GM21526 (cell line): ENCODE data around the gene RBM45.
"Not testable (repeated sequence)": the region's sequence is repeated elsewhere in the genome, so short reads cannot be mapped to it uniquely, and the experiment has no call there.

Source experiments
- ATAC-seq: cut with Tn5 transposase; IDR thresholded peaks from one replicate; pipeline ENCODE4 v1.9.1; 2021; ENCODE audit warnings: moderate library complexity; ENCODE audit not compliant: unreplicated experiment, low FRiP score

RBM45 gene, protein sequence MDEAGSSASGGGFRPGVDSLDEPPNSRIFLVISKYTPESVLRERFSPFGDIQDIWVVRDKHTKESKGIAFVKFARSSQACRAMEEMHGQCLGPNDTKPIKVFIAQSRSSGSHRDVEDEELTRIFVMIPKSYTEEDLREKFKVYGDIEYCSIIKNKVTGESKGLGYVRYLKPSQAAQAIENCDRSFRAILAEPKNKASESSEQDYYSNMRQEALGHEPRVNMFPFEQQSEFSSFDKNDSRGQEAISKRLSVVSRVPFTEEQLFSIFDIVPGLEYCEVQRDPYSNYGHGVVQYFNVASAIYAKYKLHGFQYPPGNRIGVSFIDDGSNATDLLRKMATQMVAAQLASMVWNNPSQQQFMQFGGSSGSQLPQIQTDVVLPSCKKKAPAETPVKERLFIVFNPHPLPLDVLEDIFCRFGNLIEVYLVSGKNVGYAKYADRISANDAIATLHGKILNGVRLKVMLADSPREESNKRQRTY

DNA sequence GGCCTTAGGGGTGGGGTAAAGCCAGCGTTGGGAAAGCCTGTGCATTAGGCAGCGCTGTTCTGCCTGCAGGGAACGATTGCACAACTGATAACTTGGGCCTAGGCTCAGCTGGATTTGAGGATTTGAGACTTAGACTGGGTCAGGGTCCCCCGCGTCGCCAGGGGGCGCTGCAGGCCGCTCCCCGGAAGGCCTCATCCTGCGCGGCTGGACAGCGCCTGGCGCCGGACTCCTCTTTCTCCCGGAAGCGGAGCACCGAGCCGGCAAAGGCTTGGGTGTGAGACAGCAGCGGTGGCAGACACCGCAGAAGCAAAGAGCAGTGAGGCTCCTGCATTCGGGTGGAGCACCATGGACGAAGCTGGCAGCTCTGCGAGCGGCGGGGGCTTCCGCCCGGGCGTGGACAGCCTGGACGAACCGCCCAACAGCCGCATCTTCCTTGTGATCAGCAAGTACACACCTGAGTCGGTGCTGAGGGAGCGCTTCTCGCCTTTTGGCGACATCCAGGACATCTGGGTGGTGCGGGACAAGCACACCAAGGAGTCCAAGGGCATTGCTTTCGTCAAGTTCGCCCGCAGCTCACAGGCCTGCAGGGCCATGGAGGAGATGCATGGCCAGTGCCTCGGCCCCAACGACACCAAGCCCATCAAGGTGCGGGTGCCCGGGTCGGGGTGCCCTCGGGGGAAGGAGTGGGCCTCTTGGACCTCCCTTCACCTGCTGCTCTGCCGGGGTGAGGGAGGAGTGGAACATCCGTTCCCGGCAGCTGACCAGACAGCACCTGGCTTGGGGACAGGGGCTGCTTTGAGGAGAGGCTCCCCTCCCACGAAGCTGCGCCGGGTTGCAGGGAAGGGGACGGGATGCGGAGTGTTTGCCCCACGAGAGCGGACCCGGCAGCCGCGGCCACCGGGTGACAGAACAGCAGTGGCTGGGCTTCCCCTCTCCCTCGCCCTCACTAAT is at the start of gene RBM45:
Gene RBM45 (plus strand): TSS at position 236 of the 951 bp plus-strand sequence. CDS start 110 bp downstream, at position 346.
- ATAC-seq = peak; percentile 90

DNA sequence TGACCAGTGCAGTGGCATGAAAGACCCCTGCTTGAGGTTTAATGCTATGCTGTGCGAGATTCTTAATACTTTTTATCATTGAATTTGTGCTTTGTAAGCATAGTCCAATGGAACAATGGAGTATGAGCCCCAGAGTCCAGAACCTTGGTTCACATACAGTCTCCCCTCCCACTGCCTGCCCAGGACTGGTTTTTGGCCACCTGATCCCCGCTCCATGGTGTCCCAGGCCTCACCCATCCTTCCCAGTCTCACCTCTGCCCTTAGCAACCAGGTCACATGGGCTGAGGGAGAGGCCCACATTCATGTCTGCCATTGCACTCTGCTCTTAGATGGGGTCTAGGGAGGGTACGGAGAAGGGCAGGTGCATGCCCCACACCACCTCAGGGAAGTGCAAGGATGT is 45.9 kb upstream of the RBM45 start:
- ATAC-seq = no peak

GRCh38 chr2:178066890-178067669 is 45.2 kb upstream of the RBM45 start:
- ATAC-seq = no peak

DNA sequence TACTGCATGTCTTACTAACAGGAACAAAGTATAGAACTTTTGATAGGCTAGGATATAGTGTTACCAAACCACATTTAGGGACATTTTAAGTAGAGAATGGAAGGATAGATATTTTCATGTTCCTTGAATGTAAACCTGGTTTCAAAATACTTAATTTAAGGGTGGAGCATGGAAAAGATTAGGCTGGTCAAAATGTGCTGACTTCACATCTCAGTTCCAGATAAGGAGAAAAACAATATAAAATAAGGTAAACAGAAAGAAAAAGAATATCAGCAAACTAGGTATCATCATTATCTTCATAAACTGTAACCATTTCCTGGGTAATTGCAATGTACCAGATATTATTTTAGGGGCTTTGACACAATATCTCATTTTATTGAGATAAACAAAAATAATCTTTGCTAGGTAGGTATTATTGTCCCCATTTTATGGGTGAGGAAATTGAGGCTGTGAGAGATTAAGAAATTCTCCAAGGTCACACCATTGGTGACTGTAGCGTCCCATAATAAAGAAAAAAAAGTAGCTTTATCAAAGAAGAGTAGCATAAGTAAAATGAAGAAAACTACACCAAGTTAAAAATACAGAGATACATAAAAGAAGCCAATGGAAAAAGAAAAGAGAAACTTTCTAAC is 43.3 kb upstream of the RBM45 start:
- ATAC-seq = no peak

DNA sequence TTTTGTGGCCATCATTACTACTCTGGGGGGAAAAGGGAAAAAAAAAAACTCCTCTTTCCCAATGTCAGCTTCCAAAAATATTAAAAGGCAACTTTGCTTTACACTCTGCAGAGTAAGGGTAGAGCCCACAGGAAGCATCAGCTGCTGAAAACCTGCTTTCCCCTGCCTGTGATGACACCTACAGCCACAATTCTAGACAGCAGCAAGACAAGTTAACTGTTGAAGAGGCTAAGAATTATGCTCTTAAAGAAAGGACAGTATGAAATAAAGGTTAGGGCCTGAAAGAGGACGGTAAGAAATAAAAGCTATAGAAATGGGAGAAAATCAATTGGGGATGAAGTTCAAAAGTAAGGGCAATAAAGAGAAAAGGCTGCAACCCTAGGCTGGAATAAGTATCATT is 42.7 kb upstream of the RBM45 start:
- no peak for ATAC-seq

GRCh38 chr2:178070824-178071223 is 41.4 kb upstream of the RBM45 start:
- ATAC-seq = no peak

GRCh38 chr2:178072000-178072382 is 40.2 kb upstream of the RBM45 start:
- ATAC-seq = no peak

- no peak for ATAC-seq
These were observed 39.6 kb upstream of the RBM45 start, which contains the start of gene PDE11A for GRCh38 chr2:178072383-178073301. PDE11A (minus strand) TSS chr2:178072777; CDS start chr2:178072437, 340 bp downstream.

- no peak for ATAC-seq
These were observed 37.9 kb upstream of the RBM45 start for GRCh38 chr2:178074123-178075005.

DNA sequence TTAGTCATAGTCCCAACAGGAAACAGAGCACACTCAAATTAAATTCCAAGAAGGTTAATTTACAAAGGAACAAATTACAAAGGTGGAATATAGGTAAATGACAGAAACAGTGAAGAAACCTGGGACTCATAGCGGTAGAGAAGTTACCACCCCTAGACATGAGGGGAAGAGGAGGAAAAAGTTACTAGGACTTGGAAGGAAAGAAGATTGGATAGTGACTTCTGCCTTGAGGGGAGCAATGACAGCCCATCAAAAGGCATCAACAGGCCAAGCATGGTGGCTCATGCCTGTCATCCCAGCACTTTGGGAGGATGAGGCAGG is 37.3 kb upstream of the RBM45 start:
- no peak for ATAC-seq

GRCh38 chr2:178076130-178076529 is 36.1 kb upstream of the RBM45 start:
- no peak for ATAC-seq

DNA sequence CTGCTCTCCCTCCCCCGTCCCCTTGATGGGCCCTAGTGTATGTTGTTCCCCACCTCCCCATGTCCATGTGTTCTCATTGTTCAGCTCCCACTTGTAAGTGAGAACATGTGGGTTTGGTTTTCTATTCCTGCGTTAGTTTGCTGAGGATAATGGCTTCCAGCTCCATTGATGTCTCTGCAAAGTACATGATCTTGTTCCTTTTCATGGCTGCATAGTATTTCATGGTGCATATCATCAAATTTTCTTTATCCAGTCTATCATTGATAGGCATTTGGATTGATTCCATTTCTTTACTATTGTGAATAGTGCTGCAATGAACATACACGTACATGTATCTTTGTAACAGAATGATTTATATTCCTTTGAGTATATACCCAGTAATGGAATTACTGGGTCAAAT is 33.0 kb upstream of the RBM45 start:
- ATAC-seq = not testable (repeated sequence)

- no peak for ATAC-seq
These were observed 29.7 kb upstream of the RBM45 start for GRCh38 chr2:178082408-178083045.

DNA sequence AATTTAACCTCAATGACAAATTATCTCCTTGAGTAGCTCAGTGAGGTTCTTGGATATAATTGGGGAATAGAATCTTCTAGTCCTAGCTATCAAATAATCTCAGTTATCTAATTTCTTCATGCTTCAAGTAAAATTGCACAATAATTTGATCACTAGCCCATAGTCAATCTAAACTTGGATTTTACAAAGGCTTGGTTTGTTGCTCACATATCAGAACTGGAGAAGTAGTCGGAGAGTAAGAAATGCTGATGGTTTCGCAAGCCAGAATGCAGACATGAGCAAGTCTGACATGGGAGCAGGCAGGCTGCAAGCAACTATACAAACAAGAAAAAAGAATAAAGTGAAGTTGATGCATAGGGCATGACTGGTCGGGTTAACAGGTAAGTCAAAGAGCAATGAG is 28.0 kb upstream of the RBM45 start:
- no peak for ATAC-seq

- no peak for ATAC-seq
These were observed 23.4 kb upstream of the RBM45 start for GRCh38 chr2:178088774-178089270.

- ATAC-seq = no peak
These were observed 18.8 kb upstream of the RBM45 start for GRCh38 chr2:178093471-178093870.

GRCh38 chr2:178101321-178102079 is 10.7 kb upstream of the RBM45 start:
- ATAC-seq = no peak
